GM21447 (cell line): ENCODE results near the gene GALNT9.
"Not testable (repeated sequence)": the region's sequence is repeated elsewhere in the genome, so short reads cannot be mapped to it uniquely, and the experiment has no call there.

Experiments
- ATAC-seq: cut with Tn5 transposase; IDR thresholded peaks from one replicate; pipeline ENCODE4 v1.9.1; 2021; ENCODE audit not compliant: unreplicated experiment

Gene GALNT9

DNA sequence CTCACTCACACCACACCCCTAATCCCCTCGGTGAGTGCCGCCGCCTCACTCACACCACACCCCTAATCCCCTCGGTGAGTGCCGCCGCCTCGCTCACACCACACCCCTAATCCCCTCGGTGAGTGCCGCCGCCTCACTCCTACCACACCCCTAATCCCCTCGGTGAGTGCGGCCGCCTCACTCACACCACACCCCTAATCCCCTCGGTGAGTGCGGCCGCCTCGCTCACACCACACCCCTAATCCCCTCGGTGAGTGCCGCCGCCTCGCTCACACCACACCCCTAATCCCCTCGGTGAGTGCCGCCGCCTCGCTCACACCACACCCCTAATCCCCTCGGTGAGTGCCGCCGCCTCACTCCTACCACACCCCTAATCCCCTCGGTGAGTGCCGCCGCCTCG, 179.9 kb downstream of the GALNT9 start:
- not testable (repeated sequence) for ATAC-seq

DNA sequence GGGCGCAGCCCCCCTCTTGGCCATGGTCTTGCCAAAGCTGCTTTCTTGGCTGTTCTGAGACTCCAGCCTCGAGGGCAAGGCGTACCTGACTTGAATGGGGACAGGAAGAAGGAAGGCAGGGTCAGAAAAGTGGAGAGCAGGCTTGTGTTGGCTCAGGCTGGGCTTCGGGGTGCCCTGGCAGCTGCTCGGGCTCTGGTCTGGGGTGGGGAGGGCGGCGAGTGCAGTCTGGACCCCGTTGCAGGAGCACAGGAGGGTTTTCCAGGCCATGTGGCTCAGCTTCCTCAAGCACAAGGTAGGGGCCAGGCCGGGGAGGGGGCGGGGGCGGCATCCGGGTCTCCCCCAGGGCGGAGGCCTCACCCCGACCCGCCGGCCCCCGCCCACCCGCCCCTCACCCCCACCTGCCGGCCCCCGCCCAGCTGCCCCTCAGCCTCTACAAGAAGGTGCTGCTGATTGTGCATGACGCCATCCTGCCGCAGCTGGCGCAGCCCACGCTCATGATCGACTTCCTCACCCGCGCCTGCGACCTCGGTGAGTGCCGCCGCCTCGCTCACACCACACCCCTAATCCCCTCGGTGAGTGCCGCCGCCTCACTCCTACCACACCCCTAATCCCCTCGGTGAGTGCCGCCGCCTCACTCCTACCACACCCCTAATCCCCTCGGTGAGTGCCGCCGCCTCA, 180.9 kb downstream of the GALNT9 start:
- no peak for ATAC-seq

DNA sequence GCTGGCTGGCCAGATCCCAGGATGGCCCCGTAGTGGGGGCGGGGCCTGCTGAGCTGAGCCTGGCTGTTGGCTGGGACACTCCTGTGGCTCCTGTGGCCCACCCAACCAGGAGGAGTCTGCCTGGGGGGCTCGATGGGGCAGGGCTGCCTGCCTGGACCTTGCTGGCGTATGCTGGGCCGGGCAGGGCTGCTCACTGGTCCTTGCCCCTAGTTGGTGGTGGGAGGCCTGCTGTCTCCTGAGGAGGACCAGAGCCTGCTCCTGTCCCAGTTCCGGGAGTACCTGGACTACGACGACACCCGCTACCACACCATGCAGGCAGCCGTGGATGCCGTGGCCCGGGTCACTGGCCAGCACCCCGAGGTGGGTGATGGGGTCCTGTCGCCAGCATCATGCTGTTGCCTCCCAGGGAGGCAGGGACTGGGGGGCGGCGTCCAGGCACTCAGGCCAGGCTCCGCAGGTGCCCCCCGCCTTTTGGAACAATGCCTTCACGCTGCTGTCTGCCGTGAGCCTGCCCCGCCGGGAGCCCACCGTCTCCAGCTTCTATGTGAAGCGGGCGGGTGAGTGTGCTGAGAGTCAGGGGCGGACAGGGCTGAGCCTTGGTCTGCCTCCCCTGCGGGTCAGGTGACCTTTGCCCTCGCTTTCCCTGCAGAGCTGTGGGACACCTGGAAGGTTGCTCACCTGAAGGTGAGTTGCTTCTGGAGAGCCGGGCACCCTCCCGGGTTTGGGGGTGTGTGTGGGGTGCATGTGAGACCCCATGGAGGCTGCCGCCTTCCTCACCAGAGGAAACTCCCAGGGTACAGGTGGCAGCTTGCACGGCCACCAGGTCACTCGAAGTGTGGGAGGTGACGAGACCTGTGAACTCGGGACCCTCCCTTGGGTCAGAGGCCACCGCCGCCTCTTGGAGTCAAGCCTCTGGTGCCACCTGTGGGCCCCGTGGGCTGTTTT, 181.7 kb downstream of the GALNT9 start:
- ATAC-seq, result no peak

DNA sequence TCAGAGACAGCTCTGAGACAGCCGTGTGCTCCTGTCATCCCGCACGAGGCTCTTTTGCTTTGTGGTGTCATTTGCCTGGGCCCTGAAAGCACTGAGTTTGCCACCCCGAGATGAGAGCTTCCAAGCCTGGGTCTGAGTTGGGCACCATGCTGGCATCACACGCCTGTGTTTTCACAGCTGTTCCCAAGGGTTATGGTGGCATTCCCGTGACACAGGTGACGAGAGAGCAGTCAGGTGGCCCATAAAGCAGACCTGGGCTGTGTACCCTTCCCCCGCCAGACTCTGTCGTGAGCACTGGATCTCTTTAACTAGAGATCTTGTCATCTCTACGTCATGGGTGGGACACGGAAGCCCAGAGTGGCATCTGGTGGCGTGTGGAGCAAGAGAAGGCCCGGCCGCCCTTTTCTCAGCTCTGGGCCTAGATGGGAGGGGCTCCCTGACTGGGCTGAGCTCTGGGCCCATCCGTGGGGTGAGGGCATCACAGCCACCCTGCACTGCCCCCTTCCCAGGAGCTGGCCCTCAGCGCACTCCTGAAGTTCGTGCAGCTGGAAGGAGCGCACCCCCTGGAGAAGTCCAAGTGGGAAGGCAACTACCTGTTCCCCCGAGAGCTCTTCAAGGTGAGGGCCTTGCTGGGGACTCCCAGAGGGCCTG, 182.5 kb downstream of the GALNT9 start:
- no peak for ATAC-seq
